ENCODE results near the gene BNIP5. TPM values are rescaled to one million over a fixed set of nuclear protein-coding genes. Genes with fewer than 3 reads are reported as not detected.

BNIP5 gene
- total RNA-seq, 8 experiments from 2014 or later = 0.05 to 0.45 (median 0.14) TPM; not detected in 3

Other genes starting within 250 kb of the BNIP5 start
- gene MAPK13, start 206.4 kb downstream of the BNIP5 start, total RNA-seq = 1 to 10 TPM in 3 of 8 experiments, under 1 TPM in 5; 0.42 to 6.8 (median 0.90) TPM
- gene BRPF3, start 140.1 kb downstream of the BNIP5 start, total RNA-seq = 10 to 100 TPM in 7 of 8 experiments, 1 to 10 TPM in 1; 8.9 to 32.4 (median 15.9) TPM
- under 1 TPM in 5 of 8 experiments, not detected in 3; 0.07 to 0.56 (median 0.17) TPM for gene PNPLA1, start 66.8 kb downstream of the BNIP5 start, total RNA-seq
- 10 to 100 TPM in 1 of 8 experiments, 1 to 10 TPM in 1, under 1 TPM in 4, not detected in 2; 0.29 to 10.8 (median 0.41) TPM for gene ETV7, start 50.8 kb upstream of the BNIP5 start, total RNA-seq
- gene PXT1, start 106.0 kb upstream of the BNIP5 start, total RNA-seq = under 1 TPM; 0.05 to 0.87 (median 0.30) TPM
- 10 to 100 TPM; 27.8 to 68.1 (median 37.1) TPM for gene KCTD20, start 106.1 kb upstream of the BNIP5 start, total RNA-seq
- 10 to 100 TPM; 15.1 to 42.3 (median 24.4) TPM for gene STK38, start 210.6 kb upstream of the BNIP5 start, total RNA-seq

All from motor neuron (in vitro differentiated cells).